ENCODE results near the gene SH3D19.

DNA sequence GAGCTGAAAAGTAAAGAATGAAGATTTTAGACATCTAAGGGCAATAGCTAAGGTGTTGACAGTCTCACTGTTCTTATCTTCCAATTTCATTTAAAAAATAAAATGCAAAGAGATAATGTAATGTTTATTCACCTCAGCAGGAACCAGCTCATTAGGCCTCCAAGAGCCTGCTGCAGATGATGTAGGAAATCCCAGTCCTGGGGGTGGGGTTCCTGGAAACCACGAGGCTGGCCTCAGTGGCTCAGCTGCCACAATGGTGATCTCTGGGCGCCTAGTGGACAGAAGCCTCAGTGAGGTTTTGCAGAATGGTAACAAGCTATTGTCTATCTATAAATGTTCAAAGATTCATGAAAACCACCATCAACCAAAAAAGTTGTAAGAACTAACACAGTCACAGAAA, 148.7 kb downstream of the SH3D19 start:
- TF ChIP-seq, protein P1, sequence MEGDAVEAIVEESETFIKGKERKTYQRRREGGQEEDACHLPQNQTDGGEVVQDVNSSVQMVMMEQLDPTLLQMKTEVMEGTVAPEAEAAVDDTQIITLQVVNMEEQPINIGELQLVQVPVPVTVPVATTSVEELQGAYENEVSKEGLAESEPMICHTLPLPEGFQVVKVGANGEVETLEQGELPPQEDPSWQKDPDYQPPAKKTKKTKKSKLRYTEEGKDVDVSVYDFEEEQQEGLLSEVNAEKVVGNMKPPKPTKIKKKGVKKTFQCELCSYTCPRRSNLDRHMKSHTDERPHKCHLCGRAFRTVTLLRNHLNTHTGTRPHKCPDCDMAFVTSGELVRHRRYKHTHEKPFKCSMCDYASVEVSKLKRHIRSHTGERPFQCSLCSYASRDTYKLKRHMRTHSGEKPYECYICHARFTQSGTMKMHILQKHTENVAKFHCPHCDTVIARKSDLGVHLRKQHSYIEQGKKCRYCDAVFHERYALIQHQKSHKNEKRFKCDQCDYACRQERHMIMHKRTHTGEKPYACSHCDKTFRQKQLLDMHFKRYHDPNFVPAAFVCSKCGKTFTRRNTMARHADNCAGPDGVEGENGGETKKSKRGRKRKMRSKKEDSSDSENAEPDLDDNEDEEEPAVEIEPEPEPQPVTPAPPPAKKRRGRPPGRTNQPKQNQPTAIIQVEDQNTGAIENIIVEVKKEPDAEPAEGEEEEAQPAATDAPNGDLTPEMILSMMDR (IDR thresholded peaks at IDR 0.05) = no peak
- TF ChIP-seq EP300 (IDR thresholded peaks at IDR 0.05) = no peak

Data from tibial nerve (tissue), 4 donors.